Lower leg skin (tissue), 3 donors: ENCODE results near the gene TM9SF2.

Experiments used
- POLR2A ChIP-seq, 2 donors: fragments of 450-650 bp; IDR thresholded peaks; one replicate each; pipeline ENCODE4 v1.6.1; 2016 to 2017; ENCODE audit warnings: antibody characterized with exemption in 2 of 2, mild to moderate bottlenecking in 1 of 2, moderate library complexity in 1 of 2
- TF ChIP-seq, protein P1 (sequence below), 3 donors: fragments of 450-650 bp; IDR thresholded peaks; one replicate each; pipeline ENCODE4 v1.5.1; 2016; ENCODE audit warnings: antibody characterized with exemption in 3 of 3, mild to moderate bottlenecking in 3 of 3, moderate library complexity in 2 of 3

DNA sequence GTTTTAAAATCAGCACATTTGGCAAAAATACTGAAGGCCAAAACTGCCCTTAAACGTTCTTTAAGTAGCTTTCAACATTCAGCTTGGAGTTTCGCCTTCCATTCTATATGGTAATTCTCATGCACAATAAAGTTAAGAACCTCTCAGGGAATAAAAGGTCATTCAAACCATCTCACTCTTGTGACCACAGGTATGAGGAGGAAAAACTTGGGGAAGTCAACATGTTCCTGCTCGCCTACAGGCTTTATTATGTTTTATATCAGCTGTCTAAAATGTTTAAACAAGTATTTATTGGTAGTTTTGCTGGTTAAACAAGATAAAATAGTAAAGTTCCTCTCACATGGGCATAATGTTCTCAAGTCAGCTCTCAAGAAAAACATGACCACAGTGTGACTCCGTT, 19.9 kb upstream of the TM9SF2 start:
- TF ChIP-seq, protein P1, sequence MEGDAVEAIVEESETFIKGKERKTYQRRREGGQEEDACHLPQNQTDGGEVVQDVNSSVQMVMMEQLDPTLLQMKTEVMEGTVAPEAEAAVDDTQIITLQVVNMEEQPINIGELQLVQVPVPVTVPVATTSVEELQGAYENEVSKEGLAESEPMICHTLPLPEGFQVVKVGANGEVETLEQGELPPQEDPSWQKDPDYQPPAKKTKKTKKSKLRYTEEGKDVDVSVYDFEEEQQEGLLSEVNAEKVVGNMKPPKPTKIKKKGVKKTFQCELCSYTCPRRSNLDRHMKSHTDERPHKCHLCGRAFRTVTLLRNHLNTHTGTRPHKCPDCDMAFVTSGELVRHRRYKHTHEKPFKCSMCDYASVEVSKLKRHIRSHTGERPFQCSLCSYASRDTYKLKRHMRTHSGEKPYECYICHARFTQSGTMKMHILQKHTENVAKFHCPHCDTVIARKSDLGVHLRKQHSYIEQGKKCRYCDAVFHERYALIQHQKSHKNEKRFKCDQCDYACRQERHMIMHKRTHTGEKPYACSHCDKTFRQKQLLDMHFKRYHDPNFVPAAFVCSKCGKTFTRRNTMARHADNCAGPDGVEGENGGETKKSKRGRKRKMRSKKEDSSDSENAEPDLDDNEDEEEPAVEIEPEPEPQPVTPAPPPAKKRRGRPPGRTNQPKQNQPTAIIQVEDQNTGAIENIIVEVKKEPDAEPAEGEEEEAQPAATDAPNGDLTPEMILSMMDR (IDR thresholded peaks at IDR 0.05) = no peak
- TF ChIP-seq POLR2A (IDR thresholded peaks at IDR 0.05) = no peak
